B cell (primary cell): ENCODE measurements around the gene WDR5.

Source experiments
- CTCF ChIP-seq: fragments of 200-600 bp; IDR thresholded peaks from one replicate; pipeline ENCODE4 v1.8.0; 2022; ENCODE audit warnings: antibody characterized with exemption, mild to moderate bottlenecking
- EZH2 ChIP-seq: IDR thresholded peaks from 2 replicates; pipeline ENCODE4 v1.6.1; 2012; ENCODE audit warnings: borderline replicate concordance, low read depth, mild to moderate bottlenecking, moderate library complexity, low read length; ENCODE audit not compliant: insufficient read depth, poor library complexity, severe bottlenecking

- peak; percentile 55 for TF ChIP-seq CTCF
- no peak for TF ChIP-seq EZH2
Measured at GRCh38 chr9:134163371-134164196, 27.7 kb downstream of the WDR5 start.
